NCI-H1092 treated with DMSO at 0.1 percent for 48 hours (cell line): Measurements from ENCODE around the gene IGLL5.
A peak's percentile ranks its signal among the peaks of the same experiment; 100 is the strongest.

Experiments
- DNase-seq: peaks from one replicate; lab custom pipeline; 2025; lab: John Stamatoyannopoulos, UW

Gene IGLL5

GRCh38 chr22:22863001-22863400 lies 24.6 kb upstream of the IGLL5 start:
- no peak for DNase-seq

DNA sequence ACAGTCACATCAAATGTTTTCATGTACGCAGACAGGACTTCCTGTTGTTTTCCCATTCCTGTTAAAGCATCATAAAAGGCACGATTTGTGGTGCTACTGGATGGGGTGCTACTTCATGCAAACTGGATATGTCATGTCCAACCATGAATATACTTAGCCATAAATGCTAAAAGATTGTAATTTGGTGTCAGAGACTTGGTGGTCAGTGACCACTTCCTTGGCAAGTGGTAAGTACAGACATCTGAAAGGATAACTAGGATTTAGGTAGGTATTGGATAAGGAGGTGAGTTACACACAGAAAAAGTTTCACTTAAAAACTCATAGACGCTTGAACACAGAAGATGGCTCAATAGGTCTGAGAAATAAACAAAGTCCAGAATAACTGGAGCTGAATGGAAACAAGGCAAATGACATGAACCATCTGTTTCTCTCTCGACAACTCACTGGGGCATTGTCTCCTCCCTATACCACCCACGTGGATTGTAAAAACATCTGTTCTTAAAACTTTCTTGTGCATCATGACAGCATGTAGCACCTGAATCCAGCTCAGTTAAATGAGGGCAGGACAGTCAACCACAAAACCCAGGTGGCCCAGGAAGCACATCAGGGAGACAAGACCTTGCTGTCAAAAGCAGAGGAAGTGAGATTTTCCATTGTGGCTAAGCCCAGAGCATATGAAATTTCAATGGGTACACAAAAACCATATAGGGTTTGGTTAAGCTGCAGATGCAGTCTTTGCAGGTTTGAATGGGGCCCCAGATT lies 22.1 kb upstream of the IGLL5 start:
- DNase-seq, result no peak

DNA sequence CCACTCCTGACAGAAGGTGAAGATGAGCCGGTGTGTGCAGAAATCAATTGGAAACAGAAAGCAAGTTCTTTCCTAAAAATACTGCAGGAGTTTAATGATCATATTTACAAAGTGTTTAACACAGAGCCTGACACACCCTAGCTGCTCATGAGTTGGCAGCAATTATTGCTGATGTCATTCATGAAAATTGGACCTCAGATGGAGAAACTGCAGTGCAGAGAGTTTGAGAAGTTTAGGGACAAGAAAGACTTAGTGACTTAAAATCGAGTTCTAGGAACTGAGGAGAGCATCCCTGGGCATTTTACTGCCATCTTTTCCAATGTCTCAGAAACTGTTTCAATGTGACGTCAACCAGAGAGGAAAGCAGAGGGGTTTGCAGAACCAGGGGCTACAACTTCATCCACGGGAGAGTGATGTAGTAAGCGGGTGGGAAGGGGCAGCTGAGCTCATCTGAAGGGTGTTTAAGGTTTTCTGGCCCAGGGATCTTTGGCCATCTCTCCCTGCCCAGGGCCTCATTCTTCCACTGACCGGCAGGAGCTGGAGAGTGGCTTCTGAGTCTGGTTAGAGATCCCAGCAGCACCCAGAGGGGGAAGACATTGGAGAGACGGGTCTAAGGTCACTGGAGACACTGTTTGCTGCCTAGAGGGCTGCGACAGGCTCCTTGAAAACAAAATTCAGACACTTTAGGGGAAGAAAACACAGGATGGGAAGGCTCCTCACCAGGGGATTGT lies 21.1 kb upstream of the IGLL5 start:
- DNase-seq, result no peak

- DNase-seq, result no peak
These were observed 19.5 kb upstream of the IGLL5 start for GRCh38 chr22:22867996-22868715.

DNA sequence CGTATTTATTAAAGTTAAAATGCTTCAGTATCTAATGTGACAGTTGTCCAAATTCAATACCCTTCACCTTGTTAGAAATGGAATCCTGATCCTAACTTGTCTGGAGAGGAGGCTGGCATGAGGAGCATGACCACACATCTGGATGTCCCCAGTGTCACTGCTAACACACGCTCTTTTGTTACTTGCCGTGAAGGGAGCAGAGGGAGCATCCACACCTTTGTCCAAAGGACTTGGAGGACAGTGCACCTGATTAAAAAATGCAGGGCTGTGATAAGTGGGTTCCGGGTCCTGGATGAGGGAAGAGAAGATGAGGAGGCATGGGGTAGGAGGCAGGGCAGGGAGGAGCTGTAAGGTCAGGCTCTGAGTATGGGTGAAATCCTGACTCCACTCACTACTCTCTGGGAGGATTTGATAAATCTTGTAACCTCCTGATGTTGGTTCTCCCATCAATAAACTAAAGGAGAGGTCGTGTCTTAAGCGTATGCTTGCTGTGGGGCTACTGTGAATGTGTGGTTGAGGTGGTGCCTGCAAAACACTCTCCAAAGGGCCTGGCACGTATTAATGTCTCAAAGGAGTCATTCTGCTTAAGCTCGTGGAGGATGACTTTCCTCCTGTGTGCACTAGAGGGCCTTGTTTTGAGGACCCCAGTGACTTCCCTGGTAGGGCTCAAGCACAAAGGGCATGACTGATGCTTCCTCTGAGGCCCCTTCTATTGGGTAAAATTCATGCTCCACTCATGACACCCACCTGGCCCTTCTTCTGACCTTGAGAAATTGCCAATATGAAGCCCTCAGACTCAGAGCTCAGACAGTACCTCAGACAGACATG lies 16.8 kb upstream of the IGLL5 start:
- no peak for DNase-seq

- DNase-seq, result no peak
These were observed 15.9 kb upstream of the IGLL5 start for GRCh38 chr22:22871536-22872278.

GRCh38 chr22:22872722-22873708 lies 14.6 kb upstream of the IGLL5 start:
- no peak for DNase-seq

GRCh38 chr22:22877523-22878210 lies 9.9 kb upstream of the IGLL5 start:
- peak; percentile 33 for DNase-seq

DNA sequence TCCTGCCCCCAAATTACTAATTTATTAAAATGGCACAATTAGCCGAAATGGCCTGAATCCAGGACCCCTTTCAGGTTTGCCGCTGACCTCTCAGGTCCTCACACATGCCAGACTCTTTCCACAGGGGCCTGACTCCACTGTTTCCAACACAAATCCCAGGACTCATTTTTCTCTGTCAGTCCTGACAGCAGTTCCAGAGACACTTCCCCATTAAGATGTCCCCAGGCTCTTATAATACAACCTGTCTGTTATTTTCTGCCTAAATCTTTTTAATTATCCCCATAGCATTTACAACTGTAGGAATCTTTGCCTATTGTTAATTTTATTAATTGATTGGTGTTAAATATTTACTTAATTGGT lies 9.4 kb upstream of the IGLL5 start:
- DNase-seq, result no peak

GRCh38 chr22:22878801-22879674 lies 8.6 kb upstream of the IGLL5 start:
- no peak for DNase-seq

DNA sequence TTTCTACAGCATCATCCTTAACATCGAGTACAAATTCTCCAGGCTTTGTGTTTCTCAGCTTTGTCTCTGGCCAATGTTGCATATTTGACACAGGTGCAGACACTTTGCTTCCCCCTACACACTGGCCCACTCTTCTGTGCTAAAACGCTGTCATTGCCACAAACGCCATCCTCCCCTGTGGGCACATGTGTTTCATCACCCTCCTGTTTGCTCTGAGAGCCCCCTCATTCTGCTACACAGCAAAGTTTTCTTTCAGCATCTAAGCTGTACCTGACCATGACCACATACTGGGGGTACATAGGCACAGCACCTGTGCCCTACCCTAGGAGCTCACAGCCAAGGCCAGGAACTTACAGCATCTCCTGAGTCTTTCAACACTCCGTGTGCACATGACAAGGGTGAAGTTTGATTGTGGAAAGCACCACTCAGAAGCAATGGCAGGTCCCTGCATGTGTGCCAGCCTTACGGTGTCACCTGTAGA lies 7.9 kb upstream of the IGLL5 start:
- no peak for DNase-seq

DNA sequence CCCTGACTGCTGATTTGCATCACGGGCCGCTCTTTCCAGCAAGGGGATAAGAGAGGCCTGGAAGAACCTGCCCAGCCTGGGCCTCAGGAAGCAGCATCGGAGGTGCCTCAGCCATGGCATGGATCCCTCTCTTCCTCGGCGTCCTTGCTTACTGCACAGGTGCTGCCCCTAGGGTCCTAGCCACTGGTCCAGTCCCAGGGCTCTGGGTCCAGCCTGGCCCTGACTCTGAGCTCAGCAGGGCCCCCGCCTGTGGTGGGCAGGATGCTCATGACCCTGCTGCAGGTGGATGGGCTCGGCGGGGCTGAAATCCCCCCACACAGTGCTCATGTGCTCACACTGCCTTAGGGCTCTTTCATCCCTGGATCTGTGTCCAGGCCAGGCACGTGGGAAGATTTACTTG lies 7.0 kb upstream of the IGLL5 start:
- DNase-seq, result no peak

DNA sequence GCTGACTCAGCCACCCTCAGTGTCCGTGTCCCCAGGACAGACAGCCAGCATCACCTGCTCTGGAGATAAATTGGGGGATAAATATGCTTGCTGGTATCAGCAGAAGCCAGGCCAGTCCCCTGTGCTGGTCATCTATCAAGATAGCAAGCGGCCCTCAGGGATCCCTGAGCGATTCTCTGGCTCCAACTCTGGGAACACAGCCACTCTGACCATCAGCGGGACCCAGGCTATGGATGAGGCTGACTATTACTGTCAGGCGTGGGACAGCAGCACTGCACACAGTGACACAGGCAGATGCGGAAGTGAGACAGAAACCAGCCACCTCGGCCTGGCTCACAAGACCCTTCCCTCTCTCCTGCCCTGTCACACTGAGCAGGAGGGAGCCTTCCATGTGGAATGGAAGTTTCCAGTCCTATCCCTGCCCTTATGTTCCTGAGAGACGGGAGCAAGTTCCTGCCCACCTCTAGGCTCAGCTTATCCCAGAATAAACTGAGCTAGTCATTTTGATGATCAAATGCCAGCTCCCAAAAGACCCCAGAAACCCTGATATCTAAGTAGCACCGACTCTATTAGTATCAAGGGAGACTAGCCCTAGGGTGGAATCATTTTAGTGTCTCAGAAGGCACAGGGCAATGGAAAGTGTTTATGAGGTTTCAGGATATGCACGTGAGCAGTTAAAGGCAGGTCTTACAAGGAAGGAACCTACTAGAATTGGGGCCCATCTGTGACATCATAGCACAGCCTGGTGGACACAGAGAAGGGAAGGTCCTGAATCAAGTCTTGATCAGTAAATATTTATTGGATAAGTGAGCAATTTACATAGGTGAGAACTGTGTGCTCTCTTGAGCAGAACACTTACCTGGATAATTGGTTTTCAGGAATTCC lies 6.3 kb upstream of the IGLL5 start:
- DNase-seq, result no peak

DNA sequence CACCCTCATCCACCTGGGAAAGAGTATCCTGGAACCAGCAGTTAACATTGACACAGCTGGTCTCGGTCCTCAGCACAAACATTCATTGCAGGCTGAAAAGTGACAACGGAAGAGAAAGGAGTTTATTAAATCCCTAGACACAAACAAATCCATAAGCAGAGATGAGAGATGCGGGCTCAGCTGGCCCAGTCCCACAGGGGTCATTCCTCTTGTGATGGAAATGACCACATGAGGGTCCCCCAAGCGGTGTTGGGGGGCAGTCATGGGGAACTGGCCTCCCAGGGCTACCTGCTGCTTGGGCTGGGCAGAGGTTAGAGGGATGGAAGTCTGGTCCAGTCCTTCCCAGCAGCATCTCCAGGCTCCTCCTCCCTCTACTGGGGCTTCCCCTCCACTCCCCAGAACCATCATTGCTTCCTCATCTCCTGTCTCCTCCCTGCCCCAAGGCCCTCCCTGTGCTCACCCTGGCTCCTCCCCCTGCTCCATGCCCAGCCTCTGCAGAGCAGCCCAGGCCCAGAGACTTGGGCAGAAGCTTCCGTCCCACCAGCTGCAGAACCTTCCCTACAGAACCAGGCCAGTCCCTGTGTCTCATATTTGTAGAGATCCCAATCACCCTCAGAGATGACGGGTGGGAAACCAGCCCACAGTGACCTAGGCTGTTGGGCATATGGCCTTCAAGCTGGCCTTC lies 5.4 kb upstream of the IGLL5 start:
- DNase-seq, result no peak

GRCh38 chr22:22883090-22883727 lies 4.4 kb upstream of the IGLL5 start:
- DNase-seq, result no peak
